C4-2B (cell line): ENCODE results near the gene TAS2R41.

Experiments used
- H3K27ac ChIP-seq: fragments of 450-650 bp; 2 replicates; pipeline ENCODE4 v1.5.1; 2017
- ZFX ChIP-seq: fragments of 450-650 bp; IDR thresholded peaks from 2 replicates; pipeline ENCODE4 v1.6.1; 2017
- TF ChIP-seq, protein P1 (sequence below): fragments of 450-650 bp; conservative IDR thresholded peaks from 2 replicates; pipeline ENCODE4 v1.5.1; 2017; ENCODE audit warnings: mild to moderate bottlenecking

TAS2R41 gene

GRCh38 chr7:143504937-143505297, 27.2 kb downstream of the TAS2R41 start:
- no peak overlapping the region for H3K27ac ChIP-seq
- TF ChIP-seq, protein P1, sequence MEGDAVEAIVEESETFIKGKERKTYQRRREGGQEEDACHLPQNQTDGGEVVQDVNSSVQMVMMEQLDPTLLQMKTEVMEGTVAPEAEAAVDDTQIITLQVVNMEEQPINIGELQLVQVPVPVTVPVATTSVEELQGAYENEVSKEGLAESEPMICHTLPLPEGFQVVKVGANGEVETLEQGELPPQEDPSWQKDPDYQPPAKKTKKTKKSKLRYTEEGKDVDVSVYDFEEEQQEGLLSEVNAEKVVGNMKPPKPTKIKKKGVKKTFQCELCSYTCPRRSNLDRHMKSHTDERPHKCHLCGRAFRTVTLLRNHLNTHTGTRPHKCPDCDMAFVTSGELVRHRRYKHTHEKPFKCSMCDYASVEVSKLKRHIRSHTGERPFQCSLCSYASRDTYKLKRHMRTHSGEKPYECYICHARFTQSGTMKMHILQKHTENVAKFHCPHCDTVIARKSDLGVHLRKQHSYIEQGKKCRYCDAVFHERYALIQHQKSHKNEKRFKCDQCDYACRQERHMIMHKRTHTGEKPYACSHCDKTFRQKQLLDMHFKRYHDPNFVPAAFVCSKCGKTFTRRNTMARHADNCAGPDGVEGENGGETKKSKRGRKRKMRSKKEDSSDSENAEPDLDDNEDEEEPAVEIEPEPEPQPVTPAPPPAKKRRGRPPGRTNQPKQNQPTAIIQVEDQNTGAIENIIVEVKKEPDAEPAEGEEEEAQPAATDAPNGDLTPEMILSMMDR = peak; percentile 4; the same call in 1 of the 2 replicates
- TF ChIP-seq ZFX = no peak

DNA sequence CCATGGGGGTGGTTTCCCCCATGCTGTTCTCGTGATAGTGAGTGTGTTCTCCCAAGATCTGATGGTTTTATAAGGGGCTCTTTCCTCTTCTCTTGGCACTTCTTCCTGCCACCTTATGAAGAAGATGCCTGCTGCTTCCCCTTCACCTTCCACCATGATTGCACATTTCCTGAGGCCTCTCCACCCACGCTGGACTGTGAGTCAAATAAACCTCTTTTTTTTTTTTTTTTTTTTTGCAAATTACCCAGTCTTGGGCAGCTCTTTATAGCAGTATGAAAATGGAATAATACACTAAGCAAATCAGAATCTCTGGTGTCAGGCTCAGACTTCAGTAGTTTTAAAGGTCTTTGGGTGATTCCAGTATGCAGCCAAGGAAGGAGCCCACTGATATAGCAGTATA, 28.2 kb downstream of the TAS2R41 start:
- H3K27ac ChIP-seq = no peak overlapping the region
- TF ChIP-seq ZFX = no peak
- TF ChIP-seq, protein P1 = no peak

- TF ChIP-seq, protein P1 = no peak
- no peak for TF ChIP-seq ZFX
- H3K27ac ChIP-seq = no peak overlapping the region
Observed at GRCh38 chr7:143507094-143507518, 29.4 kb downstream of the TAS2R41 start.

- no peak overlapping the region for H3K27ac ChIP-seq
- TF ChIP-seq, protein P1 = no peak
Observed at GRCh38 chr7:143507534-143508055, 29.9 kb downstream of the TAS2R41 start.

DNA sequence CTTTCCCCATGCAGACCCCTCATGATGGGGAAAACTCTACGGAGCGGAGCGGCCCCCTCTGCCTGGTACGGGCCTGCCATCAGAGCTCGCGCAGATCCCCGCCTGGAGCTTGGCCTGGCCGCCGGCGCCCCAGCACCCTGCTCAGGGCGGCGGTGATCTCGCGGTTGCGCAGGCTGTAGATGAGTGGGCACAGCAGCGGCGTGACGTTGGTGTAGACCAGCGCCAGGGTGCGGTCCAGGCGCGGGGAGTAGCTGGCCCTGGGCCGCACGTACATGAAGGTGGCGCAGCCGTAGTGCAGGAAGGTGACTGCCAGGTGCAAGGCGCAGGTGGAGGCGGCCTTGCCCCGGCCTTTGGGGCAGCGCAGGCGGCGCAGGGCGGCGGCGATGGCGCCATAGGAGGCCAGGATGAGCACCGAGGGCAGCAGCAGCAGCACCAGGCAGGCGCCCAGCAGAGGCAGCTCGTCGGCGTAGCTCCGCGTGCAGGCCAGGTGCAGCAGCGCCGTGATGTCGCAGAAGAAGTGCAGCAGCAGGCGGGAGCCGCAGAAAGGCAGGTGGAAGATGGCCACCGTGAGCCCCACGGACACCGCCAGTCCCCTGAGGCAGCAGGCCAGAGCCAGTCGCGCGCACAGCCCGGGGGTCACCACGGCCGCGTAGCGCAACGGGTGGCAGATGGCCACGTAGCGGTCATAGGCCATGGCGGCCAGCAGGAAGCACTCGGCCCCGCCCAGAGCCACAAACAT, 33.4 kb downstream of the TAS2R41 start:
- H3K27ac ChIP-seq = no peak overlapping the region

GRCh38 chr7:143511593-143512047, 33.9 kb downstream of the TAS2R41 start:
- no peak overlapping the region for H3K27ac ChIP-seq
- TF ChIP-seq, protein P1 = no peak
- no peak for TF ChIP-seq ZFX

More for the DNA sequence above, 33.4 kb downstream of the TAS2R41 start:
- TF ChIP-seq, protein P1 = no peak
- TF ChIP-seq ZFX = no peak

DNA sequence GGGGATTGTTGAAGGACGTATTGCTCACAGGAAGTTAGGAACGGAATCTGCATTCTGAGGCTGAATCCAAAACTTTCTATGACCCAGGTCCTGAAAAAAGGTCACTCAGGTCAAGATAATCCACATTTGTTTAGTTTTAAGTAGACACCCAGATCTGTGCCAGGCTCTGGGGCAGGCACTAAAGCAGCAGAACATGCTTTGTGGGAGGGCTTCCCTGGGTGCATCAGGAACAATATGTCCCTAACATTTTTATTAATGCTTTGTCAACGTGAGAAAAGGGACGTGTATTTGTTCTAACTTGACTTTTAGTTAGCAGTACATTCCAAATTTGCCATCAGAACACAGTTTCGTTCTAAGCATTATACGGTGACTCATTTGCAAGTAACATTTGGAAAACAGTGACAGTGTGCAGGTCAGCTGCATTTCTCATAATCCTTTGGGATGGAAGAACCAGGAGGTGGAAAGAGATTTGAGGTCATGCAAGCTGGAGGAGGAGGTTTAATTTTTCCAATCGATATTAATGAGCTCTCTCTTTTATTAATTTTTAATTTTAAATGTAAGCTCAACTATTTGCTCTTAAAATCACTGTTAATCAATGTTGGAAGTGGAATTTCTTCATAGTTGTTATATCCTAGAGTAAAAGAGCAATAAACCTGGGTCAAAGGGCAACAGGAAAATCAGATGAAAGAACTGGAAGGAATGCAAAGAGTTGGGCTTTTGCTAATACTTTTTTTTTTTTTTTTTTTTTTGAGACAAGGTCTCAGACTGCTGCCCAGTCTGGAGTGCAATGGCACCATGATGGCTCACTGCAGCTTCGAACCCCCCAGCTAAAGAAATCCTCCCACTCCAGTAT, 35.0 kb downstream of the TAS2R41 start:
- no peak overlapping the region; the same call in 1 of the 2 replicates for H3K27ac ChIP-seq
- TF ChIP-seq, protein P1 = no peak
- no peak for TF ChIP-seq ZFX
